Breast epithelium (tissue), 4 donors: Measurements from ENCODE around the gene STRIP1. TPM values are rescaled to one million over a fixed set of nuclear protein-coding genes. Genes with fewer than 3 reads are reported as not detected.

Experiments used
- DNase-seq, 2 donors: peaks; one replicate each; pipeline ENCODE4 v3.0.0-alpha.2; 2019; ENCODE audit warnings: low spot score in 2 of 2
- H3K27ac ChIP-seq, 2 donors: fragments of 200-600 bp; sonication (generic) in 1 of 2; one replicate each; pipeline ENCODE4 v1.5.1; 2016 to 2019; ENCODE audit warnings: mild to moderate bottlenecking in 1 of 2
- H3K27me3 ChIP-seq, 2 donors: fragments of 200-600 bp; sonication (generic) in 1 of 2; one replicate each; pipeline versions ENCODE4 v1.5.1 to v1.6.0; 2017 to 2019; ENCODE audit warnings: control low read depth in 1 of 2, mild to moderate bottlenecking in 1 of 2
- H3K36me3 ChIP-seq: fragments of 200-600 bp; one replicate; pipeline ENCODE4 v1.5.1; 2019
- H3K4me1 ChIP-seq, 2 donors: fragments of 200-600 bp; sonication (generic); one replicate each; pipeline ENCODE4 v1.5.1; 2016 to 2019; ENCODE audit warnings: control low read depth in 1 of 2
- H3K4me3 ChIP-seq, 3 donors: fragments of 200-600 bp; sonication (generic); 1 replicate in 2 of 3; 2 replicates in 1 of 3; pipeline ENCODE4 v1.5.1; 2016 to 2019; ENCODE audit warnings: mild to moderate bottlenecking in 3 of 3, moderate library complexity in 2 of 3
- H3K9me3 ChIP-seq, 2 donors: fragments of 200-600 bp; sonication (generic) in 1 of 2; one replicate each; pipeline ENCODE4 v1.5.1; 2016 to 2019; ENCODE audit warnings: control low read depth in 1 of 2
- CTCF ChIP-seq, 3 donors: fragments of 450-650 bp; IDR thresholded peaks; one replicate each; pipeline ENCODE4 v1.5.1; 2016 to 2017; ENCODE audit warnings: antibody characterized with exemption in 3 of 3, mild to moderate bottlenecking in 3 of 3, moderate library complexity in 3 of 3
- POLR2A ChIP-seq: fragments of 450-650 bp; IDR thresholded peaks from one replicate; pipeline ENCODE4 v1.6.1; 2016; ENCODE audit warnings: antibody characterized with exemption, mild to moderate bottlenecking, moderate library complexity
- POLR2AphosphoS5 ChIP-seq, 3 donors: sonication (generic); formaldehyde crosslinking; IDR thresholded peaks; one replicate each; pipeline ENCODE4 v1.6.1; 2017; ENCODE audit warnings: antibody characterized with exemption in 3 of 3
- intact Hi-C: fragments of 100-400 bp; cut with DNase I; formaldehyde crosslinking; loops from one replicate; pipeline ENCODE4 v1.15.1; 2023; ENCODE audit warnings: low total_unique reads
- total RNA-seq, 3 donors: library from RNA; depleted of rRNA; stranded (reverse); fragments of >200 nt; gene quantifications; one replicate each; pipeline ENCODE4 v1.1.0, GENCODE V29; 2016

Gene STRIP1
- total RNA-seq, 3 donors from 2014 or later: 35.7 to 59.0 (median 56.6) TPM

DNA sequence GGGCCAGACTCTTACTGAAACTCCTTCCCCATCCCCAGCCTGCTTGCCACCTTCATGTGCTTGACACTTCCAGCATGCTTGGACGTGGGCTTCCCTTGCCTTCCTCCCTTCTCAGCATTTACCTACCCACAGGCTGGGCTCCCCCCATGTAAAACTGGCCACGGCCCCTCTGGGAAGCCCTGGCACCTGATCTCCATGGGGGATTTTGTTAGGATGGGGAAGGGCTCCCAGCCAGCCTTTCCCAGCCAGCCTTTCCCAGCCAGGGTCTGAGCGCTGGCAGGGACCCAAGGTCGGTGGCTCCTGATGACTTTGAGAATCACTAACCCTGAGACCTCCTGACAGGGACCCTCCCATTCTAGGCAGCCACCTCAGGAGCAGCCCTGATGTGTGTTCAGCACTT, 29.4 kb downstream of the STRIP1 start:
- Histone ChIP-seq H3K27me3 (peaks cover 7 to 21% of the 10 kb centered on the region in 2 donors), H3K9me3 (peaks cover 0 to 9% of the 10 kb centered on the region in 2 donors), H3K4me3 (no peak overlapping the region), H3K4me1 (no peaks in the 10 kb centered on the region), H3K36me3 (no peaks in the 10 kb centered on the region), H3K27ac (no peak overlapping the region)
- DNase-seq: no peak
- TF ChIP-seq POLR2A: no peak
- no peak for TF ChIP-seq CTCF (IDR thresholded peaks at IDR 0.05)
- no peak for TF ChIP-seq POLR2AphosphoS5 (IDR thresholded peaks at IDR 0.05)
- intact Hi-C loops: no loop called here

- H3K27me3 ChIP-seq: peaks cover 16 to 31% of the 10 kb centered on the region in 2 donors
- no peaks in the 10 kb centered on the region for H3K36me3 ChIP-seq
- no peaks in the 10 kb centered on the region for H3K4me1 ChIP-seq
- intact Hi-C loops: no loop called here
- no peak overlapping the region for H3K27ac ChIP-seq
- TF ChIP-seq POLR2AphosphoS5 (IDR thresholded peaks at IDR 0.05) (no peak), POLR2A (no peak), CTCF (IDR thresholded peaks at IDR 0.05) (no peak)
- DNase-seq: no peak
- H3K9me3 ChIP-seq: peaks cover 0 to 9% of the 10 kb centered on the region in 2 donors
- H3K4me3 ChIP-seq: no peak overlapping the region
Observed at GRCh38 chr1:110064576-110065337, 30.3 kb downstream of the STRIP1 start.

DNA sequence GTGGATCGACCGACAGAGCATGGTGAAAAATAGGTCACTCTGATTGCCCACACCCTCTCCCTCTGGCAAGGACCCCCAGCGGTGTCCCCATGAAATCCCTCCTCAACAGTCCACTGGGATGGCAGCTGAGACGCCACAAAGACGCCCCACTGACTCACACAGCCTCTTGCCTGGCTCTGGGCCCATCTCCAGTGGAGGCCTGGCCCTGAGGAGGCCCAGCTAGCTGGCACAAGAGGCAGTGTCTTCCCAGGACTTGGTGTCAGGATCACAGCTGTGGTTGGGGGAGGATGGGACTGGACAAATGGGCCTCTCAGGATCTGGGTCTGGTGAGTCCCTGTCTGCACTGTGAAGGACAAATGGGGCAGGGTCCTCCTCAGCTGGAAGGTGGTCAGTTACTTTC, 31.4 kb downstream of the STRIP1 start:
- Histone ChIP-seq H3K36me3 (no peaks in the 10 kb centered on the region), H3K4me3 (no peak overlapping the region), H3K4me1 (no peaks in the 10 kb centered on the region), H3K27ac (no peak overlapping the region), H3K27me3 (peaks cover 25 to 42% of the 10 kb centered on the region in 2 donors), H3K9me3 (peaks cover 0 to 9% of the 10 kb centered on the region in 2 donors)
- intact Hi-C loops: no loop called here
- TF ChIP-seq POLR2A (no peak), CTCF (IDR thresholded peaks at IDR 0.05) (no peak), POLR2AphosphoS5 (IDR thresholded peaks at IDR 0.05) (no peak)
- DNase-seq: no peak

DNA sequence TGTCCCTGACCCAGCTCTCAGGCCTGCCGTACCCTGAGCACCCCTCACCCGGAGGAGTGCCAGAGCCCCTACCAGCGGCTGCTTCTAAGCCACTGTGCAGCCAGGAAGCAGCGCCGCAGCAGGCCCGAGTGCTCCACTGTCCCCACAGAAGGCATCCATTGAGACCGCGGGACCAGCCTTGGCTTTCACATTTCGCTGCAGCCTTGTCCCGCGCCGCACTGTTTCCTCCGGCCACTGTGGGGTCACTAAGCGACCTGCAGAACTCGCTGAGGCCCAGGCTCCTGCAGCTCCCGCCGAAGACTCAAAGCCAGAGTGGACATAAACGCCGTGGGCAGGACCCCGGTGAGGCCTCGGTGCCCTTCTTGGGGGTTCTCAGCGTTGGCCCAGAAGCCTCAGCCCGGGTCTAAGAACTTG, 33.1 kb downstream of the STRIP1 start:
- Histone ChIP-seq H3K27me3 (peaks cover 26 to 55% of the 10 kb centered on the region in 2 donors), H3K4me3 (no peak overlapping the region), H3K9me3 (peaks cover 0 to 9% of the 10 kb centered on the region in 2 donors), H3K27ac (no peak overlapping the region), H3K4me1 (no peaks in the 10 kb centered on the region), H3K36me3 (no peaks in the 10 kb centered on the region)
- DNase-seq: no peak
- intact Hi-C loops: no loop called here
- TF ChIP-seq CTCF (IDR thresholded peaks at IDR 0.05): no peak
- TF ChIP-seq POLR2AphosphoS5 (IDR thresholded peaks at IDR 0.05): no peak
- TF ChIP-seq POLR2A: no peak

- intact Hi-C loops: no loop called here
- Histone ChIP-seq H3K27ac (no peak overlapping the region), H3K4me3 (peak overlapping the region in 1 of 3 donors; percentile 19), H3K4me1 (no peaks in the 10 kb centered on the region), H3K36me3 (no peaks in the 10 kb centered on the region), H3K27me3 (peaks cover 26 to 55% of the 10 kb centered on the region in 2 donors), H3K9me3 (peaks cover 0 to 9% of the 10 kb centered on the region in 2 donors)
- TF ChIP-seq POLR2A (no peak), CTCF (IDR thresholded peaks at IDR 0.05) (no peak), POLR2AphosphoS5 (IDR thresholded peaks at IDR 0.05) (no peak)
- DNase-seq: no peak
Observed at GRCh38 chr1:110067893-110068645, 33.6 kb downstream of the STRIP1 start.
